Liver (tissue), 9 donors: ENCODE results near the gene HIF1AN. TPM values are rescaled to one million over a fixed set of nuclear protein-coding genes. Genes with fewer than 3 reads are reported as not detected.

Experiments
- DNase-seq: peaks from one replicate; pipeline ENCODE4 v3.0.0-alpha.2; 2017; ENCODE audit warnings: low spot score
- H3K27ac ChIP-seq, 2 donors: one replicate each; pipeline ENCODE4 v1.7.0; 2013; ENCODE audit warnings: inconsistent platforms in 2 of 2, low read length in 2 of 2, control low read depth in 1 of 2, low read depth in 1 of 2, mild to moderate bottlenecking in 1 of 2
- H3K27me3 ChIP-seq, 4 donors: one replicate each; pipeline versions ENCODE4 v1.6.1 to v1.7.0; 2013; ENCODE audit warnings: low read length in 3 of 4, inconsistent platforms in 1 of 4, mild to moderate bottlenecking in 1 of 4, moderate library complexity in 1 of 4; ENCODE audit not compliant: control insufficient read depth in 4 of 4, insufficient read depth in 4 of 4
- H3K36me3 ChIP-seq, 4 donors: one replicate each; pipeline versions ENCODE4 v1.6.1 to v1.7.0; 2013; ENCODE audit warnings: low read length in 3 of 4, mild to moderate bottlenecking in 3 of 4, low read depth in 1 of 4, moderate library complexity in 1 of 4; ENCODE audit not compliant: control insufficient read depth in 4 of 4, insufficient read depth in 3 of 4
- H3K4me1 ChIP-seq, 4 donors: one replicate each; pipeline versions ENCODE4 v1.6.1 to v1.7.0; 2013; ENCODE audit warnings: low read length in 3 of 4, mild to moderate bottlenecking in 3 of 4, moderate library complexity in 1 of 4; ENCODE audit not compliant: control insufficient read depth in 4 of 4, insufficient read depth in 4 of 4
- H3K4me3 ChIP-seq, 3 donors: one replicate each; pipeline versions ENCODE4 v1.6.1 to v1.7.0; 2013; ENCODE audit warnings: low read length in 3 of 3, control low read depth in 1 of 3, low read depth in 1 of 3, mild to moderate bottlenecking in 1 of 3
- H3K9ac ChIP-seq, 2 donors: one replicate each; pipeline ENCODE4 v1.7.0; 2013; ENCODE audit warnings: low read length in 2 of 2, mild to moderate bottlenecking in 2 of 2, moderate library complexity in 2 of 2, control low read depth in 1 of 2, low read depth in 1 of 2
- H3K9me3 ChIP-seq, 4 donors: one replicate each; pipeline versions ENCODE4 v1.6.1 to v1.7.0; 2013; ENCODE audit warnings: low read length in 3 of 4; ENCODE audit not compliant: control insufficient read depth in 4 of 4
- HNF4G ChIP-seq: IDR thresholded peaks from 2 replicates; pipeline ENCODE4 v1.6.1; 2016; ENCODE audit warnings: antibody characterized with exemption
- WGBS: extraction: QIAGEN DNeasy Blood & Tissue Kit; methylation state at CpG from one replicate; pipeline ENCODE4 v1.1.7; 2013; 5-methylcytosine and 5-hydroxymethylcytosine counted together
- polyA plus RNA-seq, 2 donors: library from polyadenylated mRNA; stranded (reverse) in 1 of 2; unstranded in 1 of 2; fragments of 200-250 nt in 1 of 2; fragments of >200 nt in 1 of 2; fragmentation: Nextera tagmentation in 1 of 2; extraction: Ambion mirVana in 1 of 2; gene quantifications; one replicate each; pipeline versions ENCODE4 v1.2.1 to v1.2.3, GENCODE V29; 2013 to 2015
- total RNA-seq, 2 donors: library from RNA; depleted of rRNA; stranded (reverse); fragments of >200 nt; gene quantifications; one replicate each; pipeline ENCODE4 v1.2.3, GENCODE V29; 2014
- TF ChIP-seq, protein P1 (sequence below): IDR thresholded peaks from 2 replicates; pipeline ENCODE4 v1.6.1; 2016; ENCODE audit warnings: antibody characterized with exemption
- donor health status: healthy.
- donor health status: healthy.
- donor health status: healthy.
- donor health status: healthy.
- donor health status: healthy.

The HIF1AN gene
- total and polyA plus RNA-seq, 4 donors: 4.6 to 10.7 (median 7.5) TPM

DNA sequence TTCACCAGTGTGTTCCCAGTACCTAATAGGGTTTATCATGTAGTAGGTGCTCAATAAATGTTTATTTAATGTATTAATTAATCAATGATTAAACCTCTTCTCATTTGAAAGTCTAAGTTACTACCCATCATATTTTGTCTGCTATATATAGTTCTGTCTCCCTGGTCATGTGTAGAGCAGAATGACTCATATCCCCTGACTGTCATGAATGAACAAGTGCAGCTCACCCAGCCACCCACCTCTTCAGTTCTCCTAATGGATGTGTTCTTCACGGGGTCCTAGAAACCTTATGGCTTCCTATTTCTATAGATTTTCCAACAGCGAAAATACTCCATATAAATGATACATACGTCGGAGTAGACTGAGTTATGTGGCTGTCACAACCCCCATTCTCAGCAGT, 64.5 kb downstream of the HIF1AN start (continued):
- TF ChIP-seq, protein P1, sequence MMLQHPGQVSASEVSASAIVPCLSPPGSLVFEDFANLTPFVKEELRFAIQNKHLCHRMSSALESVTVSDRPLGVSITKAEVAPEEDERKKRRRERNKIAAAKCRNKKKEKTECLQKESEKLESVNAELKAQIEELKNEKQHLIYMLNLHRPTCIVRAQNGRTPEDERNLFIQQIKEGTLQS: no peak

DNA sequence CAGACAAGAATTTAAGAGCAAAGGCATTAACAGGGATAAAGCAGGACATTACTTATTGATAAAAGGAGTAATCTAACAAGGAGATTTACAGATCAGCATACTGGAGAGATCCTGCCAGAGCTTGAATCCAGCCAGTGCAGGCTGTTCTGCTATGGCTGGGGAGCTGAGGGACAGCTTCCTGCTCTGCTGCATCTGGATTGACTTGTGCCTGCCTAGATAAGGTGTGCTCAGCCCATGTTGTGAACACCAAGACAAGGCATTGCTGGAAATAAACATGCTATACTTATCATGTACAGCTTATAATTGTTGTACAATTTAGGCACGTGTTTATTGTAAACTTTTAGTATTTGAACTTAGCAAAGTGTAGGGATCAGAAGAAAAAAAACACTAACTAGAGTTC, 71.7 kb downstream of the HIF1AN start:
- H3K4me1 ChIP-seq: no peaks in the 10 kb centered on the region
- H3K4me3 ChIP-seq: no peak overlapping the region
- no peak for DNase-seq
- peaks cover 0 to 9% (median 0%) of the 10 kb centered on the region in 4 donors for H3K27me3 ChIP-seq
- H3K9me3 ChIP-seq: no peaks in the 10 kb centered on the region
- no peak overlapping the region for H3K9ac ChIP-seq
- H3K27ac ChIP-seq: no peak overlapping the region
- WGBS: 29% methylated on average over 1 of the region's 1 CpG
- no peak for TF ChIP-seq HNF4G
- TF ChIP-seq, protein P1: no peak
- no peaks in the 10 kb centered on the region for H3K36me3 ChIP-seq

Other genes with a start within 250 kb of the HIF1AN start
- gene BLOC1S2, start 249.3 kb upstream of the HIF1AN start, total RNA-seq: 10 to 100 TPM; 10.7 to 25.5 TPM
- gene BLOC1S2, start 249.3 kb upstream of the HIF1AN start, polyA plus RNA-seq: 10 to 100 TPM; 18.9 to 25.2 TPM
- gene PKD2L1, start 205.7 kb upstream of the HIF1AN start, total RNA-seq: under 1 TPM; 0.08 to 0.14 TPM
- under 1 TPM; 0.06 to 0.15 TPM for gene PKD2L1, start 205.7 kb upstream of the HIF1AN start, polyA plus RNA-seq
- gene SCD, start 188.7 kb upstream of the HIF1AN start, total RNA-seq: 1,000 to 10,000 TPM in 1 of 2 donors, 100 to 1,000 TPM in 1; 130 to 1,255 TPM
- 100 to 1,000 TPM in 1 of 2 donors, 10 to 100 TPM in 1; 43.4 to 338 TPM for gene SCD, start 188.7 kb upstream of the HIF1AN start, polyA plus RNA-seq
- gene WNT8B, start 72.9 kb upstream of the HIF1AN start, total RNA-seq: not detected
- gene WNT8B, start 72.9 kb upstream of the HIF1AN start, polyA plus RNA-seq: not detected
- gene SEC31B, start 16.1 kb upstream of the HIF1AN start, total RNA-seq: 1 to 10 TPM; 1.3 to 5.9 TPM
- gene SEC31B, start 16.1 kb upstream of the HIF1AN start, polyA plus RNA-seq: 1 to 10 TPM; 1.7 to 6.6 TPM
- 100 to 1,000 TPM in 1 of 2 donors, 10 to 100 TPM in 1; 72.4 to 142 TPM for gene NDUFB8, start 6.1 kb upstream of the HIF1AN start, total RNA-seq
- gene NDUFB8, start 6.1 kb upstream of the HIF1AN start, polyA plus RNA-seq: 100 to 1,000 TPM; 256 to 297 TPM
- gene PAX2, start 209.6 kb downstream of the HIF1AN start, total RNA-seq: not detected
- gene PAX2, start 209.6 kb downstream of the HIF1AN start, polyA plus RNA-seq: not detected